ENCODE measurements around the gene FSTL3.

DNA sequence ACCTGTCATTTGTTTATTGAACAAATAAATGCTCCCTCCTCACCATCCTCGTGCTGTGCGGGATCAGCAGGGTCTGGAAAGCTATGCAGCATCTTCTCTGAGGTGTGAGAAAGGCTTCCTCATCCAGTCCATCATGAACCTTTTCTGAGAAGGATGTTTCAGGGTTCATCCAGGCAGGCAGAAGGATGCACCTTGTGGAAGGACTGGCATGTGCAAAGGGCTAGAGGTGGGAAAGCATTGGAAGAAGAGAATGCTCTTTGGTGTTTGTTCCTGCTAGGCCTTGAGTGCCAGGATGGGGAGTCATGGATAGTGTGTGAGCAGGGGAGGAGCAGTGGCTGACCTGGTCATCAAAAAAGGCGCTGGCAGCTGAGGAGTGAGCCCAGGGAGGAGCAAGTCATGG, 39.2 kb downstream of the FSTL3 start:
- TF ChIP-seq, protein P1, sequence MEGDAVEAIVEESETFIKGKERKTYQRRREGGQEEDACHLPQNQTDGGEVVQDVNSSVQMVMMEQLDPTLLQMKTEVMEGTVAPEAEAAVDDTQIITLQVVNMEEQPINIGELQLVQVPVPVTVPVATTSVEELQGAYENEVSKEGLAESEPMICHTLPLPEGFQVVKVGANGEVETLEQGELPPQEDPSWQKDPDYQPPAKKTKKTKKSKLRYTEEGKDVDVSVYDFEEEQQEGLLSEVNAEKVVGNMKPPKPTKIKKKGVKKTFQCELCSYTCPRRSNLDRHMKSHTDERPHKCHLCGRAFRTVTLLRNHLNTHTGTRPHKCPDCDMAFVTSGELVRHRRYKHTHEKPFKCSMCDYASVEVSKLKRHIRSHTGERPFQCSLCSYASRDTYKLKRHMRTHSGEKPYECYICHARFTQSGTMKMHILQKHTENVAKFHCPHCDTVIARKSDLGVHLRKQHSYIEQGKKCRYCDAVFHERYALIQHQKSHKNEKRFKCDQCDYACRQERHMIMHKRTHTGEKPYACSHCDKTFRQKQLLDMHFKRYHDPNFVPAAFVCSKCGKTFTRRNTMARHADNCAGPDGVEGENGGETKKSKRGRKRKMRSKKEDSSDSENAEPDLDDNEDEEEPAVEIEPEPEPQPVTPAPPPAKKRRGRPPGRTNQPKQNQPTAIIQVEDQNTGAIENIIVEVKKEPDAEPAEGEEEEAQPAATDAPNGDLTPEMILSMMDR (IDR thresholded peaks at IDR 0.05), result no peak
- no peak for TF ChIP-seq POLR2AphosphoS5 (IDR thresholded peaks at IDR 0.05; ENCODE audit: low read depth, low read length)

Measured in Panc1 (cell line).